Activated T-cell treated with anti-CD3 and anti-CD28 coated beads, Interleukin-2, amount 50 U/mL, for 4 hours (primary cell): Measurements from ENCODE around the gene MFSD6L. TPM values are rescaled to one million over a fixed set of nuclear protein-coding genes. Genes with fewer than 3 reads are reported as not detected.
A peak's percentile ranks its signal among the peaks of the same experiment; 100 is the strongest.
"Not testable (repeated sequence)": the region's sequence is repeated elsewhere in the genome, so short reads cannot be mapped to it uniquely, and the experiment has no call there.

Experiments used
- ATAC-seq, 2 donors: fragments of 200-7000 bp; cut with Tn5 transposase; one replicate each; pipeline ENCODE4 v1.10.0; 2021
- DNase-seq: peaks from one replicate; pipeline ENCODE4 v3.0.0-alpha.2; 2020
- H3K27me3 Mint-ChIP-seq: one replicate; pipeline ENCODE4 v1.8.0; 2021; ENCODE audit warnings: low read depth, mixed read lengths
- H3K36me3 Mint-ChIP-seq: one replicate; pipeline ENCODE4 v1.8.0; 2022; ENCODE audit warnings: mixed read lengths; ENCODE audit not compliant: insufficient read depth
- H3K4me1 Mint-ChIP-seq: one replicate; pipeline ENCODE4 v1.8.0; 2021; ENCODE audit warnings: low read depth, mixed read lengths
- H3K4me3 Mint-ChIP-seq: one replicate; pipeline ENCODE4 v1.8.0; 2021; ENCODE audit warnings: mild to moderate bottlenecking, moderate library complexity, mixed read lengths
- H3K9me3 Mint-ChIP-seq: one replicate; pipeline ENCODE4 v1.8.0; 2021; ENCODE audit warnings: mixed read lengths
- total RNA-seq, 3 donors: library from RNA; stranded (reverse); gene quantifications; one replicate each; pipeline ENCODE4 v1.2.1, GENCODE V29; 2021

The MFSD6L gene
- total RNA-seq, 3 donors from 2014 or later: 0.08 TPM; not detected in 2

GRCh38 chr17:8806926-8807550, 7.9 kb upstream of the MFSD6L start:
- H3K4me1 Mint-ChIP-seq: peaks cover 10% of the 10 kb centered on the region
- peaks cover 8% of the 10 kb centered on the region for H3K27me3 Mint-ChIP-seq
- H3K36me3 Mint-ChIP-seq: peaks cover 12% of the 10 kb centered on the region
- no peak for DNase-seq
- H3K9me3 Mint-ChIP-seq: peaks cover 32% of the 10 kb centered on the region
- H3K4me3 Mint-ChIP-seq: no peak overlapping the region
- ATAC-seq: peak in 1 of 2 donors; percentile 63

DNA sequence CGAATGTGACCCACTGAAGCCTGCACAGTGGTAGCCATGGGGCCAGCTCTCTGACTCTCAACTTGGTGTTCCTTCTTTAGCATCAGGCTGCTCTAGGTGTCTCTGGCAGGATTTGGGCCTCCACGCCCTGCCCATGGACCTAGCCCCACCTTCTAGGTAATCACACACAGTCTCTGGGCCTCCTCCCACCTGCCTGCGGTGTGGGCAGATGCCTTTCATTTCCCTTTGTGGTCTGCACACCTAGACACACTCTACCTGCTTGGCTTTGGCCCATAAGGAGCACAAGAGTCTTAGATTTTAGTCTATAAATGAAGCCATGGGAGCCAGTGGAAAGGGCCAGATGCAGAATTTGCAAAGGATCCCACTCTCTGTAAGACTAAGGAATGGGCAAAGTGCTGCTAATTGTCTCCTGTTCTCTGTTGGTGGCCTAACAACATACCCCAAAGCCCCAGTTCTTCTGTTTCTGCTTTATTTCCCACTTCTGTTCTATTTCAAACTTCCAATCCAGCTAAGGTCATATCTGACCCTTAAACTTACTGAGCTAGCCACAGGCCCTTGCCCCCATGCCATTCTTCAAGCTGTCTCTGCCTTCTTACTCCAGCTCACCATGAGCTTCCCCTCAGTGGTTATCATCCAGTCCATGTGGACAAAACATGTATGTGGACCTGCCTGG, 7.2 kb upstream of the MFSD6L start:
- Mint-ChIP-seq H3K27me3 (peaks cover 8% of the 10 kb centered on the region), H3K36me3 (peaks cover 11% of the 10 kb centered on the region), H3K4me3 (no peak overlapping the region), H3K4me1 (peaks cover 10% of the 10 kb centered on the region), H3K9me3 (peaks cover 25% of the 10 kb centered on the region)
- DNase-seq: no peak
- no peak for ATAC-seq

DNA sequence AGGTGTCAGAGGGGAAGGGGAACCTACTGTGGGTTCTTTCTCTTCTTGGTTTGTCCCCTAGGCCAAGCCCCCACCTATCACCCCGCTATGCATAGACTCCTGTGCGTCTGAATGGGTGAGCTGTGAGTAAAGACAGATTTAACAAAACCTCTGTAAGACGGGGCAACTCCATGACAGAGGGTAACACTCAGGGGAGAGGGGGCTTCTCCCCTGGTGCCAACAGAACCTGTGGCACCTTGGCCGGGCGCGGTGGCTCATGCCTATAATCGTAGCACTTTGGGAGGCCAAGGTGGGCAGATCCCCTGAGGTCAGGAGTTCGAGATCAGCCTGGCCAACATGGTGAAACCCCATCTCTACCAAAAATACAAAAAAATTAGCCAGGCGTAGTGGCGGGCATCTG, 6.2 kb upstream of the MFSD6L start:
- H3K27me3 Mint-ChIP-seq, DNase-seq, H3K4me3 Mint-ChIP-seq, ATAC-seq, H3K4me1 Mint-ChIP-seq: not testable (repeated sequence)
- Mint-ChIP-seq H3K36me3 (peaks cover 11% of the 10 kb centered on the region), H3K9me3 (peaks cover 24% of the 10 kb centered on the region)

GRCh38 chr17:8803531-8804420, 4.6 kb upstream of the MFSD6L start:
- ATAC-seq (no peak), DNase-seq (no peak)
- H3K4me1 Mint-ChIP-seq: peaks cover 10% of the 10 kb centered on the region
- H3K4me3 Mint-ChIP-seq: no peak overlapping the region
- H3K9me3 Mint-ChIP-seq: peaks cover 14% of the 10 kb centered on the region
- H3K27me3 Mint-ChIP-seq: peaks cover 8% of the 10 kb centered on the region
- H3K36me3 Mint-ChIP-seq: peaks cover 2% of the 10 kb centered on the region

DNA sequence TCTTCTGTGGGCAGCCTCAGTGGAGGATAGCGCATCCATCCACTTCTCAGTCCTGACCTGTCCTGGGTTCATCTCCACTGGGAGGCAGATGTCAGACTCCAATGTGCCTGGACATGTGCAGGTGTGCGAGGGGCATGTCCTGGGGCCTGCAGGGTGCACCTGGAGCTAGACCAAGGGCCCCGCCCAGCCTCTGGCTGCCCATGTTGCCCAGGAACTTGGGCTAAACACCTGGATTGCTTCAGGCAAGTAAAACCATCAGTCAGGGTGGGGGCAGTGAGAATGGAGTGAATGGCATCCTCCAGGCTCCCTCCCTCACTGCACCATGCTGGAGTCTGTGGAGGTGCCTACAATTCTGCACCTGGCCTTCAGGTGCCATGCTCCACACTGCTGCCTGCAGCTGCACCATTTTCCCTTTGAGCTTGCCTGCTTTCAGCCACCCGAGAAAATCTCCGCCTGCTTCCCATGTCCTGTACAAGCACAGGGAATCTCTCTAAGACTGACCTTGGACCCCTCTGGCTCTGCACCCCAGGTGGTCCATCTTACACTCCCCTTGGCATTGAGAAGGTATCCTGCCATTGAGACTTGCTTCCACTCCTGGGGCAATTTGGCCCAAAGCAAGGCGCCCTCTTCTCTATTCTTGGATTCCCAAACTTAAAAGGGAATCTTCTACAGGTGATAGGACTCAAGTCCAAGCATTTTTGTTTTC, 2.1 kb upstream of the MFSD6L start:
- no peak overlapping the region for H3K4me3 Mint-ChIP-seq
- peaks cover under 1% of the 10 kb centered on the region for H3K4me1 Mint-ChIP-seq
- H3K9me3 Mint-ChIP-seq: no peaks in the 10 kb centered on the region
- H3K36me3 Mint-ChIP-seq: no peaks in the 10 kb centered on the region
- no peaks in the 10 kb centered on the region for H3K27me3 Mint-ChIP-seq
- no peak for ATAC-seq
- DNase-seq: no peak

GRCh38 chr17:8800656-8801055, 1.5 kb upstream of the MFSD6L start:
- H3K36me3 Mint-ChIP-seq: no peaks in the 10 kb centered on the region
- ATAC-seq: no peak
- DNase-seq: no peak
- H3K9me3 Mint-ChIP-seq: no peaks in the 10 kb centered on the region
- no peak overlapping the region for H3K4me3 Mint-ChIP-seq
- no peaks in the 10 kb centered on the region for H3K4me1 Mint-ChIP-seq
- H3K27me3 Mint-ChIP-seq: no peaks in the 10 kb centered on the region

DNA sequence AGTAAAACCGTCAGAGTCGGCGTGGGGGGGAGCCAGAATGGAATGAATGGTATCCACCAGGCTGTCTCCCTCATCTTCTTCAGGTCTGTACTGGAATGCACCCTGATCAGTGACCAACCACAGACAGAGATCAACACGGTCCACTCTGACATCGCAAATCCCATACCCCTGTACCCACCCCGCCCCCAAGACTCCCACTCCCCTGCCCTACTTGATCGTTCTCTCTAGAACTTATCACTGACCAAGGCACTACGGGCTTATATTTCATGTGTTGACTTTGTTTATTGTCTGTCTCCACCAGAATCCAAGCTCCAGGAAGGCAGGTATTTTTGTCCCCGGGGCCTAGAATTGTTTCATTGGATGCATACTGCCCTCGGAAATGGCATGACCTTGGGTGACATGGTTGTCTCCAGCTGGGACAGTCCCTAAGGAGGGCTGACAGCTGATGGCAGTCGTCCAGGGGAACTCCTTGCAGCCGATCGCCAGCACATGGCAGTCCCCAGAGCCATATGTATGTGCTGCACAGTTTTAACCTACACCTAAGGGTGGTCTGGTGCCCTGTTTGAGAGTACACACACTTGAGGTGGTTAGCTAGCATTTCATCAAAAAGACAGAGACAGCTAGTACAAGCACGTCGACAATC, 526 bp upstream of the MFSD6L start:
- Mint-ChIP-seq H3K27me3 (no peaks in the 10 kb centered on the region), H3K9me3 (no peaks in the 10 kb centered on the region), H3K4me1 (no peaks in the 10 kb centered on the region), H3K4me3 (no peak overlapping the region), H3K36me3 (no peaks in the 10 kb centered on the region)
- DNase-seq (no peak), ATAC-seq (no peak)

GRCh38 chr17:8798176-8798845, 854 bp downstream of the MFSD6L start:
- no peak for ATAC-seq
- H3K27me3 Mint-ChIP-seq: no peaks in the 10 kb centered on the region
- no peaks in the 10 kb centered on the region for H3K36me3 Mint-ChIP-seq
- no peaks in the 10 kb centered on the region for H3K4me1 Mint-ChIP-seq
- H3K4me3 Mint-ChIP-seq: no peak overlapping the region
- H3K9me3 Mint-ChIP-seq: no peaks in the 10 kb centered on the region
- no peak for DNase-seq

DNA sequence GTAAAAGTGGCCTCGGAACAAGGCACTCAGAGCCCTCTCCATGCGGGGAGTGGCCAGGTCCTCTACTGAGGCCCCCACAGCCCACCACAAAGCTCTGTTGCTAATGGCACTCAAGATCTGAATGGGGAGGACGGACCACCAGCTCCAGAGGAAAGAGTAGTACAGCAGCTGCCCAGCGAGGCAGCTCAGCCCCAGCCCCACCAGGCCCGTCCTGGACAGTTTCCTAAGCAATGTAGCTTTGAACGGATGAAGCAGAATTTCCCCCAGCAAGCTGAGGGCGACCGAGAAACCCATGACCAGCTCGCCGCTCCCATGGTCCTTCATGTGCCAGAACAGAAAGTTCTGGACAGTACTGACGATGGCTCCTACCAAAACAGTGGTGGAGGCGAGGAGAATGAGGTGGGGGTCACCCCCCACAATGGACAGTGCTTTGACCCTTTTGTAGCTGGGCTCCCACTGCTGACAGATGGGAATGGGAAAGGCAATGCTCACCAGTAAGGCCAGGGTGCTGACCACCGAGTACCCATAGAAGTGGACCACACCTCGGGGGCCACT, 1.5 kb downstream of the MFSD6L start:
- no peaks in the 10 kb centered on the region for H3K9me3 Mint-ChIP-seq
- no peak for ATAC-seq
- H3K4me3 Mint-ChIP-seq: no peak overlapping the region
- H3K27me3 Mint-ChIP-seq: no peaks in the 10 kb centered on the region
- no peaks in the 10 kb centered on the region for H3K36me3 Mint-ChIP-seq
- DNase-seq: no peak
- no peaks in the 10 kb centered on the region for H3K4me1 Mint-ChIP-seq

- no peaks in the 10 kb centered on the region for H3K36me3 Mint-ChIP-seq
Observed at GRCh38 chr17:8794636-8795035, 4.5 kb downstream of the MFSD6L start.

GRCh38 chr17:8793649-8794048, 5.5 kb downstream of the MFSD6L start:
- Mint-ChIP-seq H3K36me3 (no peaks in the 10 kb centered on the region), H3K4me1 (no peaks in the 10 kb centered on the region), H3K27me3 (peaks cover 4% of the 10 kb centered on the region), H3K4me3 (no peak overlapping the region), H3K9me3 (peaks cover 3% of the 10 kb centered on the region)
- ATAC-seq: no peak
- no peak for DNase-seq

More at GRCh38 chr17:8794636-8795035, 4.5 kb downstream of the MFSD6L start:
- DNase-seq (no peak), ATAC-seq (no peak)
- peaks cover 3% of the 10 kb centered on the region for H3K9me3 Mint-ChIP-seq
- no peaks in the 10 kb centered on the region for H3K4me1 Mint-ChIP-seq
- H3K27me3 Mint-ChIP-seq: no peaks in the 10 kb centered on the region
- no peak overlapping the region for H3K4me3 Mint-ChIP-seq

DNA sequence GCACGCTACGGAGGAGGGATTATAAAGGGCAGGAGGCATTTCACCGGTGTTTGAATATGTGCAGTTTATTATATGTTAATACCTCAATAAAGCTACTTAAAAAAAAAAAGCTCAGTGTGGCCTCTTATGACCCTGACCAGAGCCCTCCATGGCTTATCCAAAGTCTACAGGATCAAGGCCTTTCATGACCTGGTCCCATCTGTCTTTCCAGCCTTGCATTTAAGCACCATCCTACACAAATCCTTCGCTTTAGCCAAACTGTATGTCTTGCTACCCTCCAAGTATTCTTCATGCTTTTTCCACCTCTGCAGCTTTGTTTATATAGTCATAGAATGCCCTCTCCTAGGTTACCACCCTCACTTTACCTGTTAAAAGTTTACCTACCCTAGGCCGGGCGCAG, 6.5 kb downstream of the MFSD6L start:
- Mint-ChIP-seq H3K36me3 (no peaks in the 10 kb centered on the region), H3K27me3 (peaks cover 4% of the 10 kb centered on the region), H3K9me3 (peaks cover 3% of the 10 kb centered on the region), H3K4me1 (no peaks in the 10 kb centered on the region), H3K4me3 (no peak overlapping the region)
- no peak for DNase-seq
- ATAC-seq: no peak

DNA sequence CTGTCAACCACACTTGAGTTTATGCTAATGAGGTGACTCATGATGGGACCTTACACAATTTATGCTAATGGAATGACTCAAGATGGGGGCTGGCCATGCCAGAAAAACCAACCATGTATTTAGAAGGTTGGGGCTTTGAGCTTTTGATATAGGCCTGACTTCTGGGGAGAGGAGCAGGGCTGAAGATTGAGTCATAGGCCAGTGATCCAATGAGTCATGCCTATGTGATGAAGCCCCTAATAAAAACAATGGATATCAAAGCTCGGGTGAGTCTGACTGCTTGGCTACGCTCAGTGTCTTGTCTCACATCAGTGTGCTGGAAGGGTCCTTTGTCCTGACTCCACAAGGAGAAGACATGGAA, 7.3 kb downstream of the MFSD6L start:
- Mint-ChIP-seq H3K4me3 (no peak overlapping the region), H3K36me3 (no peaks in the 10 kb centered on the region), H3K27me3 (peaks cover 4% of the 10 kb centered on the region), H3K9me3 (peaks cover 3% of the 10 kb centered on the region), H3K4me1 (no peaks in the 10 kb centered on the region)
- ATAC-seq (peak; percentile 55 to 66), DNase-seq (no peak)
